Measurements from ENCODE around the gene SEMA3G. TPM values are rescaled to one million over a fixed set of nuclear protein-coding genes. Genes with fewer than 3 reads are reported as not detected.
A peak's percentile ranks its signal among the peaks of the same experiment; 100 is the strongest.

SEMA3G gene
- total and polyA plus RNA-seq, 7 experiments from 2014 or later = 0.10 to 0.24 TPM; not detected in 5

- Mint-ChIP-seq H3K27me3 (no peaks in the 10 kb centered on the region), H3K4me3 (peak overlapping the region in 2 of 10 donors; percentile 34 to 63), H3K4me1 (peaks cover 21 to 31% (median 28%) of the 10 kb centered on the region in 7 donors), H3K9me3 (no peaks in the 10 kb centered on the region), H3K27ac (peak overlapping the region in 2 of 9 donors; percentile 55 to 77), H3K36me3 (peaks cover 0 to 1% (median 0%) of the 10 kb centered on the region in 5 donors)
- no peaks in the 10 kb centered on the region for H3K27me3 ChIP-seq (ENCODE audit: control insufficient read depth in 2 of 2, insufficient read depth in 2 of 2, low read length in 2 of 2)
- peaks cover 0 to 6% (median 0%) of the 10 kb centered on the region in 3 experiments for H3K36me3 ChIP-seq (ENCODE audit: control insufficient read depth in 2 of 3, insufficient read depth in 3 of 3, low read length in 3 of 3)
- DNase-seq (no peak), ATAC-seq (no peak)
- no peaks in the 10 kb centered on the region for H3K9me3 ChIP-seq (ENCODE audit: control insufficient read depth in 2 of 3, low read length in 3 of 3)
- intact Hi-C loops (cut with micrococcal nuclease) = loop anchor here in 1 of 2 donors (10.0 kb wide), 1 partner anchor 233 kb away; the partner anchor contains the start of genes GNL3 and PBRM1
- no peak overlapping the region for H3K4me3 ChIP-seq (ENCODE audit: low read length)
- peaks cover 15 to 26% of the 10 kb centered on the region in 2 donors for H3K4me1 ChIP-seq (ENCODE audit: control insufficient read depth in 2 of 2, insufficient read depth in 2 of 2, low read length in 2 of 2)
- ChIA-PET POLR2A (interaction anchor here (0.5 kb wide), 1 partner anchor 17 kb away, joined by 3 read pairs; no protein-coding TSS in a partner anchor), CTCF (interaction anchor here (0.6 to 2.0 kb wide), 3 partner anchors 10 to 39 kb away, joined by 3 to 11 read pairs (median 3); no protein-coding TSS in a partner anchor)
- H3K27ac ChIP-seq (ENCODE audit: low read depth, low read length) = no peak overlapping the region
Measured at GRCh38 chr3:52451237-52452083, 6.6 kb upstream of the SEMA3G start.

- intact Hi-C loops (cut with micrococcal nuclease) = loop anchor here in 1 of 2 donors (10.0 kb wide), 1 partner anchor 234 kb away; the partner anchor contains the start of genes GNL3 and PBRM1
- CTCF ChIA-PET = interaction anchor here (0.6 kb wide), 1 partner anchor 38 kb away, joined by 3 read pairs; no protein-coding TSS in a partner anchor
Measured at GRCh38 chr3:52450489-52451236, 5.8 kb upstream of the SEMA3G start.

GRCh38 chr3:52447512-52448355 lies 2.8 kb upstream of the SEMA3G start:
- Histone ChIP-seq H3K36me3 (ENCODE audit: control insufficient read depth in 2 of 3, insufficient read depth in 3 of 3, low read length in 3 of 3) (no peaks in the 10 kb centered on the region), H3K4me1 (ENCODE audit: control insufficient read depth in 2 of 2, insufficient read depth in 2 of 2, low read length in 2 of 2) (peaks cover 0 to 9% of the 10 kb centered on the region in 2 donors), H3K4me3 (ENCODE audit: low read length) (no peak overlapping the region), H3K9me3 (ENCODE audit: control insufficient read depth in 2 of 3, low read length in 3 of 3) (no peaks in the 10 kb centered on the region), H3K27me3 (ENCODE audit: control insufficient read depth in 2 of 2, insufficient read depth in 2 of 2, low read length in 2 of 2) (no peaks in the 10 kb centered on the region), H3K27ac (ENCODE audit: low read depth, low read length) (no peak overlapping the region)
- no peak for ATAC-seq
- no peak for DNase-seq
- Mint-ChIP-seq H3K27ac (peak overlapping the region in 1 of 9 donors; percentile 54), H3K4me1 (peaks cover 6 to 13% (median 9%) of the 10 kb centered on the region in 7 donors), H3K27me3 (no peaks in the 10 kb centered on the region), H3K4me3 (peak overlapping the region in 1 of 10 donors; percentile 81), H3K36me3 (no peaks in the 10 kb centered on the region), H3K9me3 (no peaks in the 10 kb centered on the region)
- ChIA-PET POLR2A (interaction anchor here (0.6 to 1.7 kb wide), 6 partner anchors 8 to 77 kb away, joined by 3 to 7 read pairs (median 4); no protein-coding TSS in a partner anchor), CTCF (interaction anchor here (0.6 to 3.7 kb wide), 10 partner anchors 10 to 946 kb away, joined by 3 to 32 read pairs (median 3); no protein-coding TSS in a partner anchor)
- intact Hi-C loops (cut with micrococcal nuclease) = loop anchor here (1.0 to 5.0 kb wide), 9 partner anchors 8 to 446 kb away; partner anchors contain the start of gene NISCH (in 1 of the 2)

More at GRCh38 chr3:52450489-52451236, 5.8 kb upstream of the SEMA3G start:
- no peak overlapping the region for H3K27ac Mint-ChIP-seq
- H3K27ac ChIP-seq (ENCODE audit: low read depth, low read length) = no peak overlapping the region
- POLR2A ChIA-PET = interaction anchor here (0.5 kb wide), 1 partner anchor 85 kb away, joined by 5 read pairs; no protein-coding TSS in a partner anchor
- H3K4me1 Mint-ChIP-seq = peaks cover 15 to 24% (median 21%) of the 10 kb centered on the region in 7 donors
- H3K4me3 ChIP-seq (ENCODE audit: low read length) = no peak overlapping the region
- ATAC-seq = no peak
- no peaks in the 10 kb centered on the region for H3K9me3 ChIP-seq (ENCODE audit: control insufficient read depth in 2 of 3, low read length in 3 of 3)
- H3K9me3 Mint-ChIP-seq = no peaks in the 10 kb centered on the region
- no peaks in the 10 kb centered on the region for H3K27me3 ChIP-seq (ENCODE audit: control insufficient read depth in 2 of 2, insufficient read depth in 2 of 2, low read length in 2 of 2)
- no peak for DNase-seq
- H3K27me3 Mint-ChIP-seq = no peaks in the 10 kb centered on the region
- H3K4me1 ChIP-seq (ENCODE audit: control insufficient read depth in 2 of 2, insufficient read depth in 2 of 2, low read length in 2 of 2) = peaks cover 10 to 20% of the 10 kb centered on the region in 2 donors
- H3K36me3 Mint-ChIP-seq = peaks cover 0 to 1% (median 0%) of the 10 kb centered on the region in 5 donors
- H3K4me3 Mint-ChIP-seq = peak overlapping the region in 1 of 10 donors; percentile 54
- H3K36me3 ChIP-seq (ENCODE audit: control insufficient read depth in 2 of 3, insufficient read depth in 3 of 3, low read length in 3 of 3) = peaks cover 0 to 2% (median 0%) of the 10 kb centered on the region in 3 experiments

GRCh38 chr3:52446631-52447511 lies 2.0 kb upstream of the SEMA3G start:
- intact Hi-C loops (cut with micrococcal nuclease) = loop anchor here (1.0 to 5.0 kb wide), 9 partner anchors 8 to 446 kb away; partner anchors contain the start of gene NISCH (in 1 of the 2)
- no peaks in the 10 kb centered on the region for H3K9me3 Mint-ChIP-seq
- no peak overlapping the region for H3K27ac ChIP-seq (ENCODE audit: low read depth, low read length)
- no peaks in the 10 kb centered on the region for H3K36me3 Mint-ChIP-seq
- H3K4me1 ChIP-seq (ENCODE audit: control insufficient read depth in 2 of 2, insufficient read depth in 2 of 2, low read length in 2 of 2) = peaks cover 0 to 9% of the 10 kb centered on the region in 2 donors
- H3K27me3 ChIP-seq (ENCODE audit: control insufficient read depth in 2 of 2, insufficient read depth in 2 of 2, low read length in 2 of 2) = no peaks in the 10 kb centered on the region
- peak overlapping the region in 5 of 9 donors; percentile 3 to 90 (median 49) for H3K27ac Mint-ChIP-seq
- H3K4me1 Mint-ChIP-seq = peaks cover 6 to 13% (median 9%) of the 10 kb centered on the region in 7 donors
- POLR2A ChIA-PET = interaction anchor here (0.6 to 1.7 kb wide), 3 partner anchors 33 to 76 kb away, joined by 3 to 7 read pairs (median 5); no protein-coding TSS in a partner anchor
- CTCF ChIA-PET = interaction anchor here (0.6 to 3.7 kb wide), 11 partner anchors 19 to 445 kb away, joined by 3 to 40 read pairs (median 4); no protein-coding TSS in a partner anchor
- peak; percentile 78 for ATAC-seq
- peak overlapping the region in 2 of 10 donors; percentile 61 to 81 for H3K4me3 Mint-ChIP-seq
- DNase-seq = peak; percentile 46 to 76 (median 67)
- no peaks in the 10 kb centered on the region for H3K36me3 ChIP-seq (ENCODE audit: control insufficient read depth in 2 of 3, insufficient read depth in 3 of 3, low read length in 3 of 3)
- no peaks in the 10 kb centered on the region for H3K9me3 ChIP-seq (ENCODE audit: control insufficient read depth in 2 of 3, low read length in 3 of 3)
- H3K4me3 ChIP-seq (ENCODE audit: low read length) = no peak overlapping the region
- no peaks in the 10 kb centered on the region for H3K27me3 Mint-ChIP-seq

GRCh38 chr3:52446042-52446441 lies 1.1 kb upstream of the SEMA3G start:
- Mint-ChIP-seq H3K27me3 (no peaks in the 10 kb centered on the region), H3K4me3 (no peak overlapping the region), H3K27ac (no peak overlapping the region), H3K36me3 (no peaks in the 10 kb centered on the region), H3K4me1 (peaks cover 6 to 13% (median 9%) of the 10 kb centered on the region in 7 donors), H3K9me3 (no peaks in the 10 kb centered on the region)
- Histone ChIP-seq H3K27ac (ENCODE audit: low read depth, low read length) (no peak overlapping the region), H3K4me3 (ENCODE audit: low read length) (no peak overlapping the region), H3K27me3 (ENCODE audit: control insufficient read depth in 2 of 2, insufficient read depth in 2 of 2, low read length in 2 of 2) (no peaks in the 10 kb centered on the region), H3K36me3 (ENCODE audit: control insufficient read depth in 2 of 3, insufficient read depth in 3 of 3, low read length in 3 of 3) (no peaks in the 10 kb centered on the region), H3K4me1 (ENCODE audit: control insufficient read depth in 2 of 2, insufficient read depth in 2 of 2, low read length in 2 of 2) (peaks cover 0 to 9% of the 10 kb centered on the region in 2 donors), H3K9me3 (ENCODE audit: control insufficient read depth in 2 of 3, low read length in 3 of 3) (no peaks in the 10 kb centered on the region)
- ChIA-PET POLR2A (interaction anchor here (1.6 kb wide), 1 partner anchor 34 kb away, joined by 5 read pairs; no protein-coding TSS in a partner anchor), CTCF (interaction anchor here (0.6 to 3.7 kb wide), 5 partner anchors 18 to 444 kb away, joined by 3 to 40 read pairs (median 6); no protein-coding TSS in a partner anchor)
- ATAC-seq = no peak
- no peak for DNase-seq
- intact Hi-C loops (cut with micrococcal nuclease) = loop anchor here in 1 of 2 donors (2.0 to 5.0 kb wide), 2 partner anchors 73 to 224 kb away; no protein-coding TSS in a partner anchor
